ENCODE measurements around the gene SUSD3.

The SUSD3 gene

DNA sequence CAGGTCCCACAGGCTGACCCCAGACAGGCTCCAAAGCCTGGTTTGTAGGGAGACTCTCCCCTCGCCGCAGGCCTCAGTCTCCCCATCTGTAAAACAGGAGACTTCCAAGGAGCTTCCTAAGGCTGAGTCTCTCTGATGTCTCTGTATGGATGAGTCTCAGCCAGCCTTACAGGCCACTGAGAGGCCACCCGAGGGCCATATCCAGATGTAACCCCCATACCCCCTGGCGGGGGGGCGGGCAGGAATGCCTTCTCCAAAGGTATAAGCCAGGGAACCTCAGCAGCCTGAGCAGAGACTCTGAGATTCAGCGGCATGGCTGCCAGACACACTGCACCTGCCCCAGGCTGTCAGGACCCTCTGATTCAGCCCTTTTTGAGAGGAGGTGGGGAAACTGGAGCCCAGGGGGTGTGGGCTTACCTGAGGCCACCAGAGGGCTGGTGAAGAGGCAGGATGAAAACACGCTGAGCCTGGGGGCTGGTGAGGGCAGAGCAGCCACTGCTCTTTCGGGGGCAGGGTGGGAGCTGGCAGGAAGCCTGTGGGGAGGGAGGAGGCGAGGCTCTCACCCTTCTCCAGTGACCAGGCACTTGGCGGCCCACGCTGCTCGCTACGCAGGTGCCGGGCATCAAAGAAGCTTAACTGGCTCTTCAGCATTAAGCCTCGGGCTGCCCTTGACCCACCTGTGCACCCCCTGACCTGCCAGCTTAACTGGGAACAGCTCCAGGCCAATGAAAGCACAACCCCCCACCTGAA, 5.5 kb upstream of the SUSD3 start:
- no peak for DNase-seq (ENCODE audit: low read depth, low spot score)

DNA sequence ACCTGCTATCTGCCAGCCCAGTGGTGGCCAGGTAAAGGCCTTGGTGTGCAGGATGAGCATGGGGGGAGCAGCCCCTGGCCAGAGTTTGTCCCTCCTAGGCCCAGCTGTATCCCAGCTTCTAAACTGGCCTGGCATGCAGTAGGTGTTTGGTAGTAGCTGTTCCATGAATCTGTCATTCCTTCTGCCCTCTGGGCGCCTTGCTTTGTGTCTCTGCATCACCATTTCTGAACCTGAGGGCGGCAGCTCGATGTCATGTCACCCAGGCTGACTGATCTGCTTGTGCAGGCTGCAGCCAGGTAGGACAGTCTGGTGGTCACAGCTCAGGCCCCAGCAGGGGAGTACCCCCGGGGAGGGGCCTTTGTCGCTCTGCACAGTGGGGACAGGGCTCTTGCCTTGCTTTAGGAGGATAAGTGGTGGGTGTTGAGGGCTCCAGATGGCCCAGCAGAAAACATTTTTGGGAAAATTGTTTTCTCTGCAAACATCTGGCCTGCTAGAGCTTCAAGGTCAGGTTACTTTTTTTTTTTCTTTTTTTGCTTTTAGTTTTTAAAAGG, 4.6 kb upstream of the SUSD3 start:
- no peak for DNase-seq (ENCODE audit: low read depth, low spot score)

DNA sequence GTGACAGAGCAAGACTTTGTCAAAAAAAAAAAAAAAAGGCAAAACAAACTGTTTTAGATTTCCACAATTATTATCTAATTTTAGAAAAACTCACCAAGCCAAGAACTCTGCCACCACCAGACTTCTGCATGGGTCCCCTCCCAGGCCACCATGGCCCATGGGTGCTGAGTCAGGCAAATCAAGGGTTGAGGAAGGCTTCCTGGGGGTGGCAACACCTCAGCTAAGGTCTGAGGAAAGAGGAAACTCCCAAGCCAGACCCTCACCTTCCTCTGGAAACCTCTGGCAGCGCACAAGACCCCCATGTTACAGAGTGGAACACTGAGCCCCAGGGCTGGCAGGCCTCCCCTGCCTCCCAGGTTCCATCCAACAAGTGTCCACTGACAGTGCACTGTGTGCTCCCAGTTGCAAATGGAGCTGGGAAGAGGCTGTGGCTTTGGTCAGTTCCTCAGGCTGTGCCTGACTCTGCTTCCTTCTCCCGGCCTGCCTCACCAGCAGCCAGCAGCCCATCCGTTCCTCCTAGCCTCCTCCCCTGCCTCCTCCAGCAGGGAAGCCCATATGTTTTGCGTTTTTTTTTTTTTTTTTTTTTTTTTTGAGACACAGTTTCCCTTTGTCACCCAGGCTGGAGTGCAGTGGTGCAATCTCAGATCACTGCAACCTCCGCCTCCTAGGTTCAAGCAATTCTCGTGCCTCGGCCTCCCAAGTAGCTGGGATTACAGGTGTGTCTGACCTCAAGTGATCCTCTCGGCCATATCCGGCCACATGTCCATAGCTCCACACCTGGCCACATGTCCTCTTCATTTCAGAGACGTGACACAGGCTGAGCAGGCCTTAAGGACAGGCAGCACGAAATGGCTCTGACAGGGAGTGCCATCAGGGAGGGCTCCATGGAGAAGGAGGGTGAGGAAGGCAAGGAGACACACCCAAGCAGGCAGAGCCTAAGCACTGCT, 3.5 kb upstream of the SUSD3 start:
- no peak for DNase-seq (ENCODE audit: low read depth, low spot score)

DNA sequence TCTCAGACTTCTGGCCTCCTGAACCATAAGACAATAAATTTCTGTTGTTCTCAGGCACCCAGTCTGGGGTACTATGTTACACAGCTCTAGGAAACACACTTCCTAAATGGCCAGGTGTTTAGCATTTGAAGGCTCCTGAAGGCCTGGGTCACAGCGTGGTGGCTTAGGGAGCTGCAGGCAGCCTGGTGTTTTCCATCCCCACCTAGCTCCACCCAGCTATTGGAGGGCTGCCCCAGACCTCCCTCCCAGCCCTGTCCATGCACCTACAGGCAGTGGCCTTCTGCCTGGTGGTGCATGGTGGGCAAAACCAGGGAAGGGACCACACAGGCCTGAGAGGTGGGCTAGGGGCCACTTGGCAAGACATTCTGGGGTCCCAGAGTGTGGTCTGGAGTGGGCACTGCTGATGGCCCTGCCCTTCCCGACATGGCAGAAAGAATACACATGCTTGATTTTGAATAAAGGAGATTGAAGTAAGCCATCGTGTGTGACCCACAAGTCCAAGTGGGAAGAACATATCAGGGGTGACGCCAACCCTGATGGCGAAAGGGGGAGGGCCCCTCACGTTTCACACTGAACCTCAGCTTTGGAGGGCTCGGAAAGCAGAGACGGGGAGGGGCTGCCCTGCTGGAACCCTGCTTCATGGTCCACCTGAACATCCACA, 1.3 kb upstream of the SUSD3 start:
- DNase-seq (ENCODE audit: low read depth, low spot score) = no peak

DNA sequence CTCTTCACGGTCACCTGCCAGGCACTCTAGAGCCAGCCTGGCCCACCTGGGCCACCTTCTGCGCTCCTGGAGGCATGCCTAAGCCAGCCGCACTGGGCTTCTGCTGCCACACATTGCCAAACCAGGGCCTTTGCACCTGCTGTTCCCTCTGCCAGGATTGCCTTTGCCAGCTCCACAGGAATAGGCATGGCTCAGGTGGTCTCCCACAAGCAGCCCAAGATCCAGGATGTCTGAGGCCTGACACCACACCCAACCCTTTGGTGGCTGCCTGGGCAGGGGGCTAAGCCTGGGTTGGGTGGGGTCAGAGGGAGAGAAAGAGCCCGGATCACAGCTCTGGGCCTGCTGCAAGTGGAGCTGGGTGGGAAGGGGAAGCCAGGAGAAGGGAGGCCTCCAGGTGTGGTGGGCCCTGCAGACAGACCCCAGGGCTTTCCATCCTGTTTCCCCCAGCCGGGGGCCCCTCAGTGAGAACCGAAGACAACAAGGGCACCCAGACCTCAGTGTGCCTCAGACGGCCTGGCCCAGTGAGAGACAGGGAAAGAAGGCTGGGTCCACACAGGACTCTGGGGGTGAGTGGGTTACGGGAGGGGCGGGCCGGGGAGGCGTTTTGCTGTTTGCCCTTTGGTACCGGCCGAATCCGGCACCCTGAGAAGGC, 672 bp upstream of the SUSD3 start:
- DNase-seq (ENCODE audit: low read depth, low spot score) = no peak

DNA sequence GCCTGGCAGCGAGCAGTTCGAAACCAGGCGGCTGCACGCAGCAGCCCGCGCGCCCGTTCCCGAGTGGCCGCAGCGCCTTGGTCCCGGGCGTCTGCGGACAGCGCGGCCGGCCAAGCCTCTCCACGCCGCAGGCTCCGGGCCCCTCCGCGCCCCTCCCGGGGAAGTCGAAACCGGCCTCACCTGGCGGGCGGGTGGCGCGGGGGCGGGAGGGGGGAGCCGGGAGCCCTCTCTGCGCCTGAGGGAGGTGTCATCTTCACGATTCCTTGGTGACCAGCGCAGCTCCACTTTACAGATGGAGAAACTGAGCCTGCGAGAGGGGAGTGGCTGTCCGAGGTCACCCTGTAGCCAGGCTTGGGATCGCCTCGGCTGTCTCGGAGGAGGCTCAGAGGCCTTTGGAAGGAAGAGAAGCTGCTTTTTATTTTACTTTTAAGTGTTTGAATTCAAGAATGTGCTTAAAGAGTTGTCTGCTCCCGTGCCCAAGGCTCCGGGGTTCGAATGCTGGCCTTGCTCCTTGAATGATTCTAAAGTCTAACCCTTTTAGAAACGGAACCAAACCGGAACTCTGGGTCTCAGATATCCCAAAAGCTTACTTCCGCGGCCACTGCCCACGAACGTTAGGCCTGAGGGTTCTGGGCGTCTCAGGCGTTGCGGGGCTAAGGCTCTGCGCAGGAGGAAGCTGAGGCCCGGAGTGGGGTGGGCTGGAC, 662 bp downstream of the SUSD3 start:
- no peak for DNase-seq (ENCODE audit: low read depth, low spot score)

DNA sequence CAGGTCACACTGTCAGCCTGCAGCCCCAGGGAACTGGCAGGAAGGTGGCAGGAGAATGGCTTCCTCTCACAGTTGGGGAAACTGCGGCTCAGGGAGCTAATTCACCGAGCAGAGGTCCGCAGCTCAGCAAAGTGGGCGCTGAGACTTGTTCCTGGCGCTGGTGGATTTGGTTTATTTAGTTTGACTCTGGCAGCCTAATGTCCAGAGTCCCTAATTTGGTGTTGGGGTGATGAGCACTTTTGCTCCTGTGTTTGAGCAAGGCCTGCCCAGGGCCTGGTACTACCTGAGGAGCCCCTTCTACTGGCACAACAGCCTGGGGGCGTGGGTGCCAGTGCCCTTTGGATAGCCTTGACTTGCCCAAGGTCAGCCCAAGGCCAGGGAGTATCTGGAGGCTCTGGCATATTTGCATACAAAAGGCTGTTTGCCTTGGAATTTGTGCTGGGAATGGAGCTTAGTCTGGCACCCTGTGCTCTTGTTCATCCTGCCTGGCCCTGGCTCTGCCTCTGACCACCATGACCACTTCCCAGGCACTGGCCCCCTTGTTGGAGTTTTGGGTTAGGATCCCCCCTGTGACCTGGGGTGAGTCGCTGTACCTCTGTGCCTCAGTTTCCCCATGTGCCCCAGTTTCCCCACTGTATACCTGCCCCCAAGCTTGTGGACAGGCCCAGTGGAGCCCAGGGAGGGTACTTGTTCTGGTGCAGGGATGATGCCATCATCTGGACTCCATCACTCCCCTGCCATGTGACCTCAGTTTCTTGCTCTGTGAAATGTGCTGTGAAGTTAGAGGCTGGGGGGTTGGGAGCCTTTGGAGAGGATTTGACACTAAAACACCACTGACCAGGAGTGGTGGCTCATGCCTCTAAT, 1.4 kb downstream of the SUSD3 start:
- no peak for DNase-seq (ENCODE audit: low read depth, low spot score)

DNA sequence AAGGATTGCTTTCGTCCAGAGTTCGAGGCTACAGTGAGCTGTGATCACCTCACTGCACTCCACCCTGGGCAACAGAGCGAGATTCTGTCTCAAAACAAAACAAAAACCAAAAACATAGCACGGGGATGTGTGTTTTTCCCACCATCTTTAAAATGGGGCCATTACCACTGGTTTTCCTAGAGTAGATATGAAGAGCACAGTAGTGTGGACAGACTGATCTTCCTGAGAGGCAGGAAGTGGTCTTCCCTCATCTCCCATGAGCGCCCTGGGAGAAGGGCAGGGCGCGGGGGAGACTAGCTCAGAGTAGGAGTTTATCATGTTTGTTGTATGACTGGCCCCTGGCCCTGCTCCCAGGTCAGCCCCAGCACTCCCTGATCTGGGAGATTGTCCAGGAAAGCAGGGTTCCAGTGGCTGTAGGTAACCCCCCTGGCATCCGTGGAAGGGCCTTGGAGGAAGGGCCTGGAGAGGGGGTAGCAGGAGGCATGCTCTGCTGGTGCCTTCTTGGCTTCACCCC, 2.3 kb downstream of the SUSD3 start:
- DNase-seq (ENCODE audit: low read depth, low spot score) = no peak

DNA sequence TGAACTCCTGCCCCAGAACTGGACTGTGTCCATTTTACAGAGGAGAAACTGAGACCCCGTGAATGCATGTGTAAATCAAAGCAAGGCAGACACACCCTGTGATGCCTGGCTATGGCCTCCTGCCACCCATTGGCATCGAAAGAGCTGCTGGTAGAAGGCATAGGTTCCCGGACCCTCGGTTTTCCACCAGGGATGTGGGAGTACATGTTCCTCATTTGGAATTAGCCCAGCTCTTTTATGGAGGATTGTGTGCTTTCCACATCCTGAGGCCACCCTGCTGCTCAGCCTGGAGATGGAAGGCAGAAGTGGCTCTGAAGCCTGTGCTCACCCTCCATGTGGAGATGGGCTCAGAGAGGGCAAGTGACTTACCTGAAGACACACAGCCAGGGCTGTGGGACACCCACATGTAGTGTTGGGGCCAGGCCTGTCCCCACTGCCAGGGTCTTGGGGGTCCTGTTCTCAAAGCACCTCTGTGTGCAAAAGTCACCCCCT, 2.8 kb downstream of the SUSD3 start:
- no peak for DNase-seq (ENCODE audit: low read depth, low spot score)

DNA sequence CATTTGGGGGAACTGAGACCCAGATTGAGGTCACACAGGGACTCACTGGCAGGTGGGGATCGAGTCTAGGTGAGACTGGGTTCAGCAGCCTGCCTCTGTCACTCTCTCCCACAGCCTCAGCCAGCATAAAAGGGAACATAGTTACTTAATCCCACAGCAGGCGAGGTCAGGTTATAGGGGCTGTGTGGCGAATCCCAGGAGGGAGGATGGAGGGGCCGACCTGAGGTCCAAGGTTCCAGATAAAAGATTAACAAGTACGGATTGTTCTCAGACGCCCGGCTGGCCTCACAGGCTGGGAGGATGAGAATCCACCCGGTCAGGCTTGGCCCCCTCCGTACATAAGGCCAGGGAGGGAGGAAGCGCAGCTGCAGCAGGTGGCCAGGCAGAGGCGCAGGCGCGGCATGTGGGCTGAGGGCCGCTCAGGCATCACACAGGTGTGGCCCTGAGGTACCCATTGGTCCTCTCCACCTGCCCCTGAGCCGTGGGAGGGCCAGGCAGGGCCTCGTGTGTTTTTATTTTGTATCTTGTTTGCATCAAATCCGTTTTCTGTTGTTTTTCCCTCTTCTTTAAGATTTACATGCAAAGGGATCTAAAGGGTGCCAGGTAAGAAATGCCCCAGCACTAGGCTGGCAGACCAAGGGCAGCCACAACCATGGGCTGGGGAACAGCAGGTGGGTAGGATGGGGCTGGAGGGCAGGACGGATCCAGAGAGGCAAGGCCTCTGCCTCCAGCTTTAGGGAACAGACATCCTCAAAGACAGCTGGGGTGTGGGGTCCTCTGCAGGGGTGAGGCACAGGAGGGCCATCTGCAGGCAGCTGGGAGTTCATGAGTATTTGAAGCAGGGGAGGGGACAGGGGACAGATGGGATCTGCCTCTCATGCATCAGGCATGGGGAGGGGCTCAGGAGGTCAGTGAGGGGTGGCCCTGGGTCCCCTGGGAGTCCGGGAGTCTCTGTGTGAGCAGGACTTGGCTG, 3.6 kb downstream of the SUSD3 start:
- no peak for DNase-seq (ENCODE audit: low read depth, low spot score)

DNA sequence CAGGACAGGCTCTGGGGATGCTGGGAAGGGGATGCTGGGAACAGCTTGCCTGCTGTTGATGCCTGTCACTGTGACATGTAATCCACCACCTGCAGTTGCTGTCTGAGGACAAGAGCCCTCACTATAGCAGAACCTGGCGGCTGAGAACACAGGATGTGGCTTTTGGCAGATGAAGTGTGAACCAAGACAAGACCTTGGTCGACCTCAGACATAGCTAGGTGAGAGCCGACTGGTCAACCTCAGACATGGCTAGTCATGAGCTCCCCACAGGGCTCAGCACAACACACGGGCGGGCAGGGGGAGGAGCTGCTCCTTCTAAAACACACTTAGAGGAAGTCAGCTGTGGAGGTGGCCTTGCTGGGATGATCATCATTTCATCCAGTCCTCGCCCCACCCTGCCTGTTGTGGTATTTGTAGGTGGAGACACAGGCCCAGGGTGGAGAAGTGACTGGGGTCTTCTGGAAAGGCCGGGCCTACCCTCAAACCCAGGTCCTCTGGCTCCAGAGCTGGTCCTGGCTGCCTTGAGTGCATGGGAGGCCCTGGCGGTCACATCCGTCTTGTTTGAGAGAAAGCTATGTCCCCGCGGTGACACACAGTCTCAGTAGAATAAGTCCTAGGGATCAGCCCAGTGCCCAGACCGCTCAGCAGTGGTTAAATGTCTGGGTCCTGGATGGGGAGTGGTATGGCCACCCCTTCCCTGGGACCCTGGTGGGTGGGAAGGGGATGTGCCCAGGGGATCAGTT, 6.1 kb downstream of the SUSD3 start:
- DNase-seq (ENCODE audit: low read depth, low spot score) = peak; percentile 60

DNA sequence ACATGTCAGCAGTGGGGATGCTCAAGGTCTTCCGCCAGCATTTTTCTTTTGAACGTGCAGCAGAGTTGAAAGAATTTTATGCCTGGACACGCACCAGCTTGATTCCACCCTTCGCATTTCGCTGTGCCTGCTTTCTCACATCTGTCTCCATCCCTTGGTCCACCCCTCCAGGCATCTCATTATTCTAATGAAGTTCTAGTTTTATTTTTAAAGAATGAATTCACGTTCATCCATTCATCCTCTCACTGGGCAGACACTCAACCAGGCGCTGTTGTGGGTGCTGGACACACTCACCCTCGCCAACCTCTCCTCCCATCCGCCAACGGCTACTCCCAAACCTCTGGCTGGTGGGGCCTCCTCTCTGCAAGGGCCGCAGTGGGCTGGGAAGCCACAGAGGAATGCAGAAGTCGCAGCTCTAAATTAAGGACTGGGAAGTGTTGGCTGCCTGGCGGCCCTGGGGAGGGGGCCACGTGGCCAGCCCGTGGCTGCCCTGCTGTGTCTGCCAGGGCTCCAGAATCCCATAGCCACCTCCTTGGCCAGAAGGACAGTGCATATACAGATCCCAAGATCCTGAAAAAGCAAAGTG, 6.7 kb downstream of the SUSD3 start:
- DNase-seq (ENCODE audit: low read depth, low spot score) = no peak

DNA sequence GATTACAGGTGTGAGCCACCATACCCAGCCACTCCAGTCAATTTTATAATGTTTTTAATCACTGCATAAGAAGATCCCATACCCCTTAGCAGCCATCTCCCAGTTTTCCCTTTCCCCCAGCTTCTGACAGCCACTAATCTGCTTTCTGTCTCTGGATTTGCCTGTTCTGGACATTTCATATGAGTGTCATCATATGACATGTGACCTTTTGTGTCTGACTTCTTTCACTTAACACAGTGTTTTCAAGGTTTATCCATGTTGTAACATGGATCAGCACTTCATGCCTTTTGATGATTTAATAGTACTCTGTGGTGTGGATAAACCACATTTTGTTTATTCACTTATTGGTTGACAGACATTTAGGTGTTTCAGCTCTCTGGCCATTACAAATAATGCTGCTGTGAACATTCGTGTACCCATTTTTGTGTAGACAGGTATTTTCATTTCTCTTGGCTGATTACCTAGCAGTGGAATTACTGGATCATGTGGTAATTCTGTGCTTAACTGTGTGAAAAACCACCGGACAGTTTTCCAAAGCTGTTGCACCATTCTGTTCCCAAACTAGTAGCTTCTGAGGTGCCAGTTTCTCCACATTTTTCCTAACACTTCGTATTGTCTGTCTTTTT, 8.6 kb downstream of the SUSD3 start:
- DNase-seq (ENCODE audit: low read depth, low spot score) = no peak

DNA sequence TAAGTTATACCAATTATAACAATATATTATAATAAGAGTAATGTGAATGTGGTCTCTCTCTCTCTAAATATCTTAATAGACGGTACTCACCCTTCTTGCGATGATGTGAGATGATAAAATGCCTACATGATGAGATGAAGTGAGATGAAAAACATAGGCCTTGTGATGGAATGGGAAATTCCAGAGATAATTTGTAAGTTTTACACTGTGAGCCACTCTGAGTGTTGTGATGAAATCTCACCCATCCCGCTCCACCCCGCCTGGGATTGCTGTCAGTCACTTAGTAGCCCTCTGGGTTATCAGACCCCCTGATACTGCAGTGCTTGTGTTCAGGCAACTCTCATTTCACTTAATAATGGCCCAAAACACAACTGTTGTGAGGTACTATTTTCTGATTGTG, 10.5 kb downstream of the SUSD3 start:
- no peak for DNase-seq (ENCODE audit: low read depth, low spot score)

DNA sequence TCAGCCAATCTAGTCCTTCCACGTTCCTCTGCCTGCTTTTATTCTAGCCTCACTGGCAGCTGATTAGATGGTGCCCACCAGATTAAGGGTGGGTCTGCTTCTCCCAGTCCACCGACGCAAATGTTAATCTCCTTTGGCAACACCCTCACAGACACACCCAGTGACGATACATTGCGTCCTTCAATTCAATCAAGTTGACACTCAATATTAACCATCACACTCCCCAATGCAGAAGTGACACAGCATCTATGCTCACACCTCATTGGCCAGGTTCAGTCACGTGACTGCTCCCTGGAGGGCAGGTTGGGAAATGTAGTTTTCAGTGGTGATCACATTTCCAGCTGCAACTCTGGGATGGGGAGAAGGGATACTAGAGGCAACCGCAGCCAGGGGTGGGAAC, 13.0 kb downstream of the SUSD3 start:
- no peak for DNase-seq (ENCODE audit: low read depth, low spot score)

DNA sequence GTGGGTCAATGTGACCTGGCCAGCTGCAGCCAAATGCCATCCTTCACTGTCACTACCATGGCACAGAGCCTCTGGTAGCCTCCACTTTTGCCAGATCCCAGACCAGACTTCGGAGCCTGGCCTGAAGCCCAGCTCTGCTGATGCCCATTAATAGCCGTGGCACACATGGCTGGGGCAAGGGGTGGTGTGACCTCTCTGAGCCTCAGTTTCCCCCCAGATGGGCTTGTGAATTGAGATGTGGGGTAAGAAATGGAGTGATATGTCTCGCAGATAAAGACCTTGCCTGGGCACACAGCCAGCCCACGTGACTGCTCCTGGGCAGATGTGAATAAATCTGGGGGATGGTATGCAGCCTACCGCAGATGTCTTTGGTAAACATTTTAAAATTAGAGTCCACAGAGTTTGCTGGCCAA, 13.9 kb downstream of the SUSD3 start:
- no peak for DNase-seq (ENCODE audit: low read depth, low spot score)

Data from activated naive CD8-positive, alpha-beta T cell treated with anti-CD3 and anti-CD28 coated beads, Interleukin-2, amount 50 U/mL, for 16 hours (primary cell).